Activated CD8-positive, alpha-beta T cell treated with anti-CD3 and anti-CD28 coated beads for 36 hours (primary cell): ENCODE results near the gene TMEM139. TPM values are rescaled to one million over a fixed set of nuclear protein-coding genes. Genes with fewer than 3 reads are reported as not detected.
A peak's percentile ranks its signal among the peaks of the same experiment; 100 is the strongest.
"Not testable (repeated sequence)": the region's sequence is repeated elsewhere in the genome, so short reads cannot be mapped to it uniquely, and the experiment has no call there.

Experiments
- ATAC-seq: fragments of 200-7000 bp; cut with Tn5 transposase; one replicate; pipeline ENCODE4 v1.10.0; 2021; ENCODE audit warnings: mild to moderate bottlenecking, moderate library complexity
- CTCF ChIA-PET: fragments of 350-600 bp; sonication (Branson Sonifier 250); formaldehyde crosslinking; loops from one replicate; lab custom pipeline; 2021; ENCODE audit warnings: antibody characterized with exemption; lab: Charles Lee
- POLR2A ChIA-PET: fragments of 350-600 bp; sonication (Branson Sonifier 250); formaldehyde crosslinking; loops from one replicate; lab custom pipeline; 2021; ENCODE audit warnings: antibody characterized with exemption; lab: Charles Lee
- DNase-seq: peaks from one replicate; pipeline ENCODE4 v3.0.0-alpha.2; 2020
- H3K27ac Mint-ChIP-seq: one replicate; pipeline ENCODE4 v1.8.0; 2021; ENCODE audit warnings: mild to moderate bottlenecking, mixed read lengths
- H3K27me3 Mint-ChIP-seq: one replicate; pipeline ENCODE4 v1.8.0; 2021; ENCODE audit warnings: mixed read lengths
- H3K36me3 Mint-ChIP-seq: one replicate; pipeline ENCODE4 v1.8.0; 2021; ENCODE audit warnings: low read depth, mixed read lengths
- H3K4me1 Mint-ChIP-seq: one replicate; pipeline ENCODE4 v1.8.0; 2021; ENCODE audit warnings: low read depth, mixed read lengths
- H3K4me3 Mint-ChIP-seq: one replicate; pipeline ENCODE4 v1.8.0; 2021; ENCODE audit warnings: mild to moderate bottlenecking, moderate library complexity, mixed read lengths
- H3K9me3 Mint-ChIP-seq: one replicate; pipeline ENCODE4 v1.8.0; 2021; ENCODE audit warnings: mixed read lengths
- intact Hi-C: fragments of 100-400 bp; cut with micrococcal nuclease; formaldehyde crosslinking; loops from one replicate; pipeline ENCODE4 v1.10.0; 2022
- total RNA-seq, 2 experiments: library from RNA; stranded (reverse); gene quantifications; one replicate each; pipeline ENCODE4 v1.2.3, GENCODE V29; 2021
- TF ChIP-seq, protein P1 (sequence below): fragments of 200-600 bp; IDR thresholded peaks from one replicate; pipeline ENCODE4 v1.8.0; 2022; ENCODE audit warnings: antibody characterized with exemption, mild to moderate bottlenecking

Gene TMEM139
- total RNA-seq, 2 experiments from 2014 or later = 1.6 to 2.0 TPM

DNA sequence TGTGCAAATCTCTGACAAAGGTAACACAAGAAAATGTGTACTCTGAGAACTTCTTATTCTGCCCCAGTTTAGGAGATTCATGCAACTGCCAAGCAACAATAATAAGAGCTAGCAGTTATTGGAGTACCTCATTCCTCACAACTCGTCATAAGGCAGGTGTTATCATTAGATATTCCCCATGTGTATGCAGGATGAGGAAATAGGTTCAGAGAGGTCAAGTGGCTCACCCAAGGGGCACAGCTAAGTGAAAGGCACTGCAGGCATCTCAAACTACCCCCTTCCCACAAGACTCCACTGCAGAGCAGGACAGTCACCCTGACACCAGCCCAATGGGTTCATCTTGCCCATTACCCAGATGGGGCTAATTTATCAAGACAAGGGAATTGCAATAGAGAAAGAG, 22.9 kb upstream of the TMEM139 start:
- ChIA-PET CTCF (interaction anchor here (0.7 to 5.9 kb wide), 4 partner anchors 13 to 47 kb away, joined by 4 to 48 read pairs (median 10); no protein-coding TSS in a partner anchor), POLR2A (interaction anchor here (0.9 kb wide), 1 partner anchor 94 kb away, joined by 3 read pairs; no protein-coding TSS in a partner anchor)
- Mint-ChIP-seq H3K9me3 (peaks cover 5% of the 10 kb centered on the region), H3K4me1 (peaks cover 51% of the 10 kb centered on the region), H3K36me3 (peaks cover 28% of the 10 kb centered on the region), H3K27me3 (no peaks in the 10 kb centered on the region), H3K4me3 (peak overlapping the region; percentile 90), H3K27ac (peak overlapping the region; percentile 97)
- intact Hi-C loops = no loop called here
- TF ChIP-seq, protein P1, sequence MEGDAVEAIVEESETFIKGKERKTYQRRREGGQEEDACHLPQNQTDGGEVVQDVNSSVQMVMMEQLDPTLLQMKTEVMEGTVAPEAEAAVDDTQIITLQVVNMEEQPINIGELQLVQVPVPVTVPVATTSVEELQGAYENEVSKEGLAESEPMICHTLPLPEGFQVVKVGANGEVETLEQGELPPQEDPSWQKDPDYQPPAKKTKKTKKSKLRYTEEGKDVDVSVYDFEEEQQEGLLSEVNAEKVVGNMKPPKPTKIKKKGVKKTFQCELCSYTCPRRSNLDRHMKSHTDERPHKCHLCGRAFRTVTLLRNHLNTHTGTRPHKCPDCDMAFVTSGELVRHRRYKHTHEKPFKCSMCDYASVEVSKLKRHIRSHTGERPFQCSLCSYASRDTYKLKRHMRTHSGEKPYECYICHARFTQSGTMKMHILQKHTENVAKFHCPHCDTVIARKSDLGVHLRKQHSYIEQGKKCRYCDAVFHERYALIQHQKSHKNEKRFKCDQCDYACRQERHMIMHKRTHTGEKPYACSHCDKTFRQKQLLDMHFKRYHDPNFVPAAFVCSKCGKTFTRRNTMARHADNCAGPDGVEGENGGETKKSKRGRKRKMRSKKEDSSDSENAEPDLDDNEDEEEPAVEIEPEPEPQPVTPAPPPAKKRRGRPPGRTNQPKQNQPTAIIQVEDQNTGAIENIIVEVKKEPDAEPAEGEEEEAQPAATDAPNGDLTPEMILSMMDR = no peak
- ATAC-seq = no peak
- DNase-seq = no peak

DNA sequence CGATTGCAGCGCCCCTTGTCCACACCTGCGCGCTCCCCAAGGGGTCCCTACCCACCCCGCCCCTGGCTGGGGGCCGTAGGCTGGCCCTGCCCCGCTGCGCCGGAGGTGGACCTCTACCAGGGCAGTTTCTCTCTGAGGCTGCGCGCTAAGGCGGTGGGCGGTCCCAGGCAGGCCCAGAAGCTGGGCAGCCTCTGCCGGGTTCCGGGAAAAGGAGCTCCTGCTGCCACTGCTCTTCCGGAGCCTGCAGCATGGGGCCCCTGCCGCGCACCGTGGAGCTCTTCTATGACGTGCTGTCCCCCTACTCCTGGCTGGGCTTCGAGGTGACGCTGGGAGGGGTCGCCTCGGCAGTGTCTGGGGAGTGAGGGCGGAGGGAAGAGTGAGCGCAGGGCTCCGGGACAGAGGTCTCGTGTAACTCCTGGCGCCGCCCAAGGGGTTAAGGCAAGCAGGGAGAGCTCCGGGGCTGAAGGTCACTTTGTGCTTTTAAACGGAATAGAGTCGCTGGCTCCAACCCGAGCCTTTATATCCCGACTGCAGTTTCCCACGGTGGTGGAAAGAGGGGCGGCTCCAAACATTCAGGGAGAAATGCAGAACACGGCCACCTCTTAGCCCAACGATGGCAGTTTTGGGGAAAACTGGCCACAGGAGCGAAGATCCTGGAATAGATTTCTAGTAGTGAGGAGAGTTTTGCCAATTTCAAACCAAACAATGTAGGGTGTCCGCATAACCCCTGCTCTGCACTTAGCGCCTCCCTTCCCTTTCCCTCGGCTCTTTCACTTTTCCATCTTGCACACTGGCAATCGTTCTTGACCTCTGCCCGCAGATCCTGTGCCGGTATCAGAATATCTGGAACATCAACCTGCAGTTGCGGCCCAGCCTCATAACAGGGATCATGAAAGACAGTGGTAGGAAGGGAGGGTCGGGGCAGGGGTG, 21.2 kb upstream of the TMEM139 start, which contains the start of gene GSTK1:
TSS of gene GSTK1 (plus strand) at position 176 of the 930 bp plus-strand sequence. CDS start at position 249, 73 bp downstream.
- intact Hi-C loops = no loop called here
- peaks cover 5% of the 10 kb centered on the region for H3K9me3 Mint-ChIP-seq
- TF ChIP-seq, protein P1 = no peak
- peaks cover 40% of the 10 kb centered on the region for H3K36me3 Mint-ChIP-seq
- CTCF ChIA-PET = interaction anchor here (0.6 to 5.9 kb wide), 11 partner anchors 9 to 153 kb away, joined by 3 to 48 read pairs (median 4); no protein-coding TSS in a partner anchor
- H3K4me1 Mint-ChIP-seq = peaks cover 52% of the 10 kb centered on the region
- DNase-seq (peak; percentile 86), ATAC-seq (peak; percentile 96)
- peak within 1 kb of the TSS; percentile 97 for H3K27ac Mint-ChIP-seq
- H3K27me3 Mint-ChIP-seq = no peaks in the 10 kb centered on the region
- POLR2A ChIA-PET = interaction anchor here (0.7 to 8.4 kb wide), 15 partner anchors 8 to 126 kb away, joined by 3 to 72 read pairs (median 5); partner anchors contain the start of gene CASP2
- H3K4me3 Mint-ChIP-seq = peak within 1 kb of the TSS; percentile 90

DNA sequence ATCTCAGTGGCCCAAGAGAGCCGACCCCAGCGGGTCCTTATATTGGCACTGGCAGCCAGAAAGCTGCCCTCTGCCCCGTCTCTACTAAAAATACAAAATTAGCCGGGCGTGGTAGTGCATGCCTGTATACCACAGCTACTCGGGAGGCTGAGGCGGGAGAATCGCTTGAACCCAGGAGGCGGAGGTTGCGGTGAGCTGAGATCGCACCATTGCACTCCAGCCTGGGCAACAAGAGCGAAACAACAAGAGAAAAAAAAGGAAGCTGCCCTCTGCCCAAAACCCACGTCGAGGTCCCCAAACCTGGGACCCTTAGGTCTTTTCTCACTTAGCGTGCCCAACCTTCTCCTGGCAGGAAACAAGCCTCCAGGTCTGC, 20.6 kb upstream of the TMEM139 start:
- peaks cover 46% of the 10 kb centered on the region for H3K36me3 Mint-ChIP-seq
- H3K9me3 Mint-ChIP-seq, intact Hi-C loops: not testable (repeated sequence)

DNA sequence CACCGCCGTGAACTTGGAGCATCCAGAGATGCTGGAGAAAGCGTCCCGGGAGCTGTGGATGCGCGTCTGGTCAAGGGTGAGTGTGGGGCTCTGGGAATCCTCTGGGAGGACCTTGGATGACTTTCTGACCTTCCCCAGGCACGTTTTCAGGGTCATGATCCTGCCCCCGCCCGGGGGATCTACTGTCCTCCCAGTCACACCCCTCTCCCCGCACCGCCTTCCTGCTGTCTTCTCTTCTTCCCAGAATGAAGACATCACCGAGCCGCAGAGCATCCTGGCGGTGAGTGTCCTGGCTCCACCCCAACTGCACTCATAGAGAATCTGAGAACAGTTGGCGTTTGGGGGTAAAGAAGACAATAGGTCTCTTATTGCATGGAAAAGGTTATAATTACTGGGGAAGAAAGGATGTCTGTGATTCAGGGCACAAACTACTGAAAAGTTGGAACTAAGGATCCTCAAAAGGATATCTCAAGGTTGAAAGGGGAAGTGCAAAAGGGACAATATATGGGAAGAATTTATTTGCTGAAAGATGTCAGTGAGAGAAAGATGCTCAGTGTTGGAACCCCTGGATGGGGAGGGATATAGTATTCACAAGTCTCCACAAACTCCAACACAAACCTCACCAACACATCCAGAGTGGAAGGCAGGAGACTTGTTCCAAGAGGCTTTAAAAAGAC, 19.6 kb upstream of the TMEM139 start:
- H3K4me1 Mint-ChIP-seq = peaks cover 43% of the 10 kb centered on the region
- intact Hi-C loops = no loop called here
- peak overlapping the region; percentile 90 for H3K4me3 Mint-ChIP-seq
- ATAC-seq = no peak
- peaks cover 54% of the 10 kb centered on the region for H3K36me3 Mint-ChIP-seq
- no peaks in the 10 kb centered on the region for H3K27me3 Mint-ChIP-seq
- POLR2A ChIA-PET = interaction anchor here (1.0 to 8.4 kb wide), 5 partner anchors 9 to 25 kb away, joined by 4 to 72 read pairs (median 11); partner anchors contain the start of gene CASP2
- peak overlapping the region; percentile 97 for H3K27ac Mint-ChIP-seq
- TF ChIP-seq, protein P1 = no peak
- peaks cover 5% of the 10 kb centered on the region for H3K9me3 Mint-ChIP-seq
- no peak for DNase-seq
- CTCF ChIA-PET = interaction anchor here (0.6 to 5.9 kb wide), 9 partner anchors 10 to 152 kb away, joined by 3 to 48 read pairs (median 4); no protein-coding TSS in a partner anchor

More for the DNA sequence above, 20.6 kb upstream of the TMEM139 start:
- ATAC-seq, H3K27me3 Mint-ChIP-seq, DNase-seq: not testable (repeated sequence)
- Mint-ChIP-seq H3K4me1 (peaks cover 49% of the 10 kb centered on the region), H3K27ac (peak overlapping the region; percentile 97), H3K4me3 (peak overlapping the region; percentile 90)
- ChIA-PET CTCF (interaction anchor here (0.6 to 5.9 kb wide), 9 partner anchors 9 to 49 kb away, joined by 3 to 48 read pairs (median 4); no protein-coding TSS in a partner anchor), POLR2A (interaction anchor here (0.7 to 8.4 kb wide), 10 partner anchors 8 to 119 kb away, joined by 3 to 72 read pairs (median 7); partner anchors contain the start of gene CASP2)

- intact Hi-C loops = no loop called here
Observed at GRCh38 chr7:143269251-143269650, 15.5 kb upstream of the TMEM139 start.

More at GRCh38 chr7:143269251-143269650, 15.5 kb upstream of the TMEM139 start:
- ChIA-PET POLR2A (interaction anchor here (1.3 to 8.4 kb wide), 4 partner anchors 12 to 30 kb away, joined by 4 to 72 read pairs (median 5); partner anchors contain the start of gene CASP2), CTCF (interaction anchor here (1.1 to 3.0 kb wide), 4 partner anchors 10 to 30 kb away, joined by 3 to 13 read pairs (median 5); no protein-coding TSS in a partner anchor)
- Mint-ChIP-seq H3K27ac (peak overlapping the region; percentile 26), H3K27me3 (no peaks in the 10 kb centered on the region), H3K4me1 (peaks cover 38% of the 10 kb centered on the region), H3K36me3 (peaks cover 49% of the 10 kb centered on the region), H3K9me3 (no peaks in the 10 kb centered on the region), H3K4me3 (no peak overlapping the region)
- ATAC-seq (no peak), DNase-seq (no peak)
- TF ChIP-seq, protein P1 = no peak
